Fibroblast of lung (primary cell): ENCODE measurements around the gene HYPK.

Experiments used
- CTCF ChIP-seq, 2 donors: IDR thresholded peaks in 1 of 2; conservative IDR thresholded peaks in 1 of 2; 1 replicate in 1 of 2; 2 replicates in 1 of 2; pipeline ENCODE4 v1.5.1; 2011 to 2012; ENCODE audit warnings: low read length in 2 of 2, control low read depth in 1 of 2, inconsistent platforms in 1 of 2, low read depth in 1 of 2, mild to moderate bottlenecking in 1 of 2
- EZH2 ChIP-seq: IDR thresholded peaks from 2 replicates; pipeline ENCODE4 v1.5.1; 2012; ENCODE audit warnings: low read length, control low read depth, mild to moderate bottlenecking; ENCODE audit errors: missing control alignments

GRCh38 chr15:43779016-43779415 lies 21.4 kb upstream of the HYPK start:
- TF ChIP-seq CTCF (conservative IDR thresholded peaks at IDR 0.05 in 1 of 2, IDR thresholded peaks at IDR 0.05 in 1 of 2; ENCODE audit: low read depth in 1 of 2, low read length in 2 of 2) (no peak), EZH2 (no peak)
